ENCODE results near the gene ZER1.
A peak's percentile ranks its signal among the peaks of the same experiment; 100 is the strongest.
"Not testable (repeated sequence)": the region's sequence is repeated elsewhere in the genome, so short reads cannot be mapped to it uniquely, and the experiment has no call there.

ZER1 gene

DNA sequence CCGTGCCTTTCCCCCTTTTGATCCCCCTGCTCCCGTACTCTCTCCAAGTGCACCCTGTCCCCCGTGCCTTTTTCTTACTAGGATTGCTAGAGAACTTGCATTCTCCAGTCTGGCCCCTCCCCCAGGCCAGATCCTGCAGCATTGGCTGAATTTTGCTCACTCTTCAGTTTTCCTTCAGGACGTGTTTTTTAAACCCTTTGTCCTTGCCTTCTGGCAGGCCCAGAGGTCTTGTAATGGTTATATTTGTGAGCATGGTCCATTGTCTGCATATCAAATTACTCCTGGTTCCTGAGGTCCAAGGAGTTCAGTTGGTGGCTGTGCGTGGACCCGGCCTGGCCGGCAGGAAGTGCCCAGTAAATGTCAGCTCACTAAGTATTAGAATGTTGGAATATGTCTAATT, 15.9 kb upstream of the ZER1 start:
- no peak for DNase-seq (ENCODE audit: low read depth)
- no peak for TF ChIP-seq CTCF (IDR thresholded peaks at IDR 0.05; ENCODE audit: insufficient read depth, low read depth, low read length, missing control alignments)
- peak overlapping the region; percentile 80 for H3K4me3 ChIP-seq (ENCODE audit: low read depth, low read length)

DNA sequence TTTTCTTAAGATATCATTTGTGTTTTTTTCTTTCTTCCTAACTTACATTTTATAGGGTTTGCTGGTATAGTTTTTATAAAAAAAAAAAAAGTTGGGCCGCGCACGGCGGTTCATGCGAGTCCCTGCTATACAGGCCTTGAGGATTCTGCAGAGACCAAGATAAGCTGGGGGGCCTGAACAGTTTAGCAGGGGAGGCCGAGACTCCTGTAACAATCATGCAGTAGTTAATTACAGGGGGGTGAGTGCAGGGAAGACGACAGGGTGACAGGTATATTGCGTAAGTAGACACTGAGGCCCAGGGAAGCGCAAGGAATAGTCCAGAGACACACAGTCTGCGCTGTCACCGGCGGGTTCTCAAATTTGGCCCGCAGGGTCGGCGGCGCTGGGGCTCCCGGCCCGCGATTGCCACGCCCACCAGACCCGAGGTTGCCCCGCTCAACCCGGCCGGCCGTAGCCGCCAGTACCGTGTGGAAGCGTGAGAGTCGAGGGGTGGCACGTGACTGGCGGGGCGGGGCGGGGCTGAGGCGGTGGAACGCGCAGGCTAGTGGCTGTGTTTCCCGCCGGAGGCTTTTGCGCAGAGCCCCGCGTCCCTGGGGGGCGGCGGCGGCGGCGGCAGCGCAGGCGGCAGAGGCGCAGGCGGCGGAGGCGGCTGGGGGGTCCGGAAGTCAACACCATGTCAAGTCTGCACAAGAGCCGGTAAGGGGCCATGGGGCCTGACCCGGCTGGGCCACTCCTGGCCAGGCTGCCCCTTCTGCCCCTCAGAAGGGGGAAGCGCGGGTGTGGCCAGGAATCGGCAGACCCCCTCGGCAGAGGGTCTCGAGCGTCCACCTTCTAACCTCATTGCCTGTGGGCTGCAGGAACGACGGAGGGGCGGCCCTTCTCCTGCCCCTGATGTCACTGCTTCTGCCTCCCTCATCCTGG, 15.2 kb upstream of the ZER1 start, which contains the start of gene TBC1D13:
Gene TBC1D13, plus strand, starts transcription at position 573 of the 921 bp plus-strand sequence. Its CDS starts 101 bp downstream, at position 674.
- H3K4me3 ChIP-seq (ENCODE audit: low read depth, low read length): peak within 1 kb of the TSS; percentile 80
- no peak for TF ChIP-seq CTCF (IDR thresholded peaks at IDR 0.05; ENCODE audit: insufficient read depth, low read depth, low read length, missing control alignments)
- DNase-seq (ENCODE audit: low read depth): peak; percentile 94

DNA sequence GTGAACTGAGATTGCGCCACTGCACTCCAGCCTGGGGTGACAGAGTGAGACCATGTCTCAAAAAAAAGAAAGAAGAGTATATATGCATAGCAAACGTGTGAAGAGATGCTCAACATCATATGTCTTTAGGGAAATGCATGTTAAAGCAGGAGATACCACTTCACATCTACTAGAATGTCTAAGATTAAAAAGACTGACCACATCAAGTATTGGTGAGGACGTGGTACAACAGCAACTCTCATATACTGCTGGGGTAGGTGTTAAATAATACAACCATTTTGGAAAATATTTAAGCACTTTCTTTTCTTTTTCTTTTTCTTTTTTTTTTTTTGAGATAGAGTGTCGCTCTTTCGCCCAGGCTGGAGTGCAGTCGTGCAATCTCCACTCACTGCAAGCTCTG, 13.7 kb upstream of the ZER1 start:
- no peak for TF ChIP-seq CTCF (IDR thresholded peaks at IDR 0.05; ENCODE audit: insufficient read depth, low read depth, low read length, missing control alignments)
- DNase-seq (ENCODE audit: low read depth): no peak
- no peak overlapping the region for H3K4me3 ChIP-seq (ENCODE audit: low read depth, low read length)

DNA sequence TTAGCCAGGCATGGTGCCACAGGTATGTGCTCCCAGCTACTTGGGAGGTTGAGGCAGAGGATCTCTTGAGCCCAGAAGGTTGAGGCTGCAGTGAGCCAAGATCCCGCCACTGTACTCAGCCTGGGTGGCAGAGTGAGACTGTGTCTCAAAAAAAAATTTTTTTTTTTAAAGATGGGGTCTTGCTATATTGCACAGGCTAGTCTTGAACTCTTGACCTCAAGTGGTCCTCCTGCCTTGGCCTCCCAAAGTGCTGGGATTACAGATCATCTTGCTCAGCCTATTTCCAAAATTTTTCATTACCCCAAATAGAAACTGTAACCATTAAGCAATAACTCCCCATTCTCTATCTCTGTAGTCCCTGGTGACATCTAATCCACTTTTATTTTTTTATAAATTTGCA, 10.9 kb upstream of the ZER1 start:
- no peak overlapping the region for H3K4me3 ChIP-seq (ENCODE audit: low read depth, low read length)
- no peak for DNase-seq (ENCODE audit: low read depth)
- no peak for TF ChIP-seq CTCF (IDR thresholded peaks at IDR 0.05; ENCODE audit: insufficient read depth, low read depth, low read length, missing control alignments)

DNA sequence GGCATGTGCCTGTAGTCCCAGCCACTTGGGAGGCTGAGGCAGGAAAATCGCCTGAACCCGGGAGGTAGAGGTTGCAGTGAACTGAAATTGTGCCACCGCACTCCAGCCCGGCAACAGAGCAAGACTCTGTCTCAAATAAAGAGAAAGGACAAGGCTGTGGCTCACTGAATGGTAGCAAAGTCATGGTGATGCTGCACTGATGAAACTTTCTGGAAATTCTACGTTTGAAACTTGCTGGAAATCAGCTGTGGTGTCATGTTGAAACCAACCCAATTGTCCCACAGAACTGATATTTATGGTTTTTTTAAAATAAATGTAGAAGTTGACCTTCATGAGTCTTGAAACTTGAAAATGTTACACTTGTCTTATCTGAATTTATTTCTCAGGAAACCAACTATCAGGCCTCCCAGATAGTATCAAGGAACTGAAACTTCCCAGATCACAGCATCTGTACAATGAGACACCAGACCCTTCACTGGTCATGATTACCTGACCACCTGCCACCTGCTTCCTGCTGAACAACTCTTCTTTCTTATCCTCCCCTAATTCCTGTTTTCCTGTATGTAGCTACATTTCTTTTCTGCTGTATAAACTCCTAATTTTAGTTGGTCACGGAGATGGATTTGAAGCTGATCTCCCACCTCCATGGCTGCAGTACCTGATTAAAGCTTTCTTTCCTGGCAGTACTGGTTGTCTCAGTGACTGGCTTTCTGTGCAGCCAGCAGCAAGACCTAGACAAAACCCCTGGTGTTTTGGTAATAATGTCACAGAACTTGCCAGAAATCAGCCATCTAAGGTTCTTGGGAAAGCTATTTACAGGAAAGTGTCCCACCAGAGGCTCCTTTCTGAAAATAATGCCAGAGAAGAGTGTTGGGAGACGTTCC, 9.7 kb upstream of the ZER1 start:
- peak; percentile 26 for DNase-seq (ENCODE audit: low read depth)
- no peak for TF ChIP-seq CTCF (IDR thresholded peaks at IDR 0.05; ENCODE audit: insufficient read depth, low read depth, low read length, missing control alignments)
- H3K4me3 ChIP-seq (ENCODE audit: low read depth, low read length): no peak overlapping the region

- not testable (repeated sequence) for DNase-seq (ENCODE audit: low read depth); H3K4me3 ChIP-seq (ENCODE audit: low read depth, low read length)
Observed at GRCh38 chr9:128780093-128780492, 8.4 kb upstream of the ZER1 start.

- no peak for TF ChIP-seq CTCF (IDR thresholded peaks at IDR 0.05; ENCODE audit: insufficient read depth, low read depth, low read length, missing control alignments)
- DNase-seq (ENCODE audit: low read depth): no peak
- H3K4me3 ChIP-seq (ENCODE audit: low read depth, low read length): no peak overlapping the region
Observed at GRCh38 chr9:128774804-128775203, 3.1 kb upstream of the ZER1 start.

Data from GM12865 (cell line).